ENCODE data around the gene CIAO2A.
"Not testable (repeated sequence)": the region's sequence is repeated elsewhere in the genome, so short reads cannot be mapped to it uniquely, and the experiment has no call there.

DNA sequence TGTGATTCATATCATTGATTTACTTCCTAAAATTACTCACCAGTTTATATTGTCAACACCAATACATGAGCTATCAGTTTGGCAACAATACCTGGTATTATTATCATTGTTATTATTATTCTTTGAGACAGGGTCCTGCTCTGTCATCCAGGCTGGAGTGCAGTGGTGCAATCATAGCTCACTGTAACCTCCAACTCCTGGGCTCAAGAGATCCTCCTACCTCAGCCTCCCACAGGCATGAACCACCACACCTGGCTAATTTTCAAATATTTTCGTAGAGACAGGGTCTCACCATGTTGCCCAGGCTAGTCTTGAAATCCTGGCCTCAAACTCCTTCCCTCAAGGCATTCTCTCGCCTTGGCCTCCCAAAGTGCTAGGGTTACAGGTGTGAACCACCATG is 20.1 kb downstream of the CIAO2A start:
- TF ChIP-seq, protein P1, sequence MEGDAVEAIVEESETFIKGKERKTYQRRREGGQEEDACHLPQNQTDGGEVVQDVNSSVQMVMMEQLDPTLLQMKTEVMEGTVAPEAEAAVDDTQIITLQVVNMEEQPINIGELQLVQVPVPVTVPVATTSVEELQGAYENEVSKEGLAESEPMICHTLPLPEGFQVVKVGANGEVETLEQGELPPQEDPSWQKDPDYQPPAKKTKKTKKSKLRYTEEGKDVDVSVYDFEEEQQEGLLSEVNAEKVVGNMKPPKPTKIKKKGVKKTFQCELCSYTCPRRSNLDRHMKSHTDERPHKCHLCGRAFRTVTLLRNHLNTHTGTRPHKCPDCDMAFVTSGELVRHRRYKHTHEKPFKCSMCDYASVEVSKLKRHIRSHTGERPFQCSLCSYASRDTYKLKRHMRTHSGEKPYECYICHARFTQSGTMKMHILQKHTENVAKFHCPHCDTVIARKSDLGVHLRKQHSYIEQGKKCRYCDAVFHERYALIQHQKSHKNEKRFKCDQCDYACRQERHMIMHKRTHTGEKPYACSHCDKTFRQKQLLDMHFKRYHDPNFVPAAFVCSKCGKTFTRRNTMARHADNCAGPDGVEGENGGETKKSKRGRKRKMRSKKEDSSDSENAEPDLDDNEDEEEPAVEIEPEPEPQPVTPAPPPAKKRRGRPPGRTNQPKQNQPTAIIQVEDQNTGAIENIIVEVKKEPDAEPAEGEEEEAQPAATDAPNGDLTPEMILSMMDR (IDR thresholded peaks at IDR 0.05 in 8 of 11, conservative IDR thresholded peaks at IDR 0.05 in 3 of 11): not testable (repeated sequence)
- TF ChIP-seq POLR2A (IDR thresholded peaks at IDR 0.05): not testable (repeated sequence)

Measured in spleen (tissue), 7 donors.